Glutamatergic neuron (in vitro differentiated cells): ENCODE data around the gene ARHGAP28. TPM values are rescaled to one million over a fixed set of nuclear protein-coding genes. Genes with fewer than 3 reads are reported as not detected.
A peak's percentile ranks its signal among the peaks of the same experiment; 100 is the strongest.

ENCODE experiments used
- DNase-seq: peaks from one replicate; pipeline ENCODE4 v3.0.0; 2022
- H3K27ac Mint-ChIP-seq: one replicate; pipeline ENCODE4 v1.8.0; 2020; ENCODE audit warnings: mild to moderate bottlenecking, mixed read lengths, inconsistent platforms; ENCODE audit not compliant: unreplicated experiment
- H3K27me3 Mint-ChIP-seq: one replicate; pipeline ENCODE4 v1.8.0; 2020; ENCODE audit warnings: mild to moderate bottlenecking, moderate library complexity, mixed read lengths, inconsistent platforms; ENCODE audit not compliant: unreplicated experiment
- H3K36me3 Mint-ChIP-seq: one replicate; pipeline ENCODE4 v1.8.0; 2020; ENCODE audit warnings: mild to moderate bottlenecking, mixed read lengths, inconsistent platforms; ENCODE audit not compliant: unreplicated experiment
- H3K4me1 Mint-ChIP-seq: one replicate; pipeline ENCODE4 v1.8.0; 2020; ENCODE audit warnings: mild to moderate bottlenecking, low read depth, mixed read lengths, inconsistent platforms; ENCODE audit not compliant: unreplicated experiment
- H3K4me3 Mint-ChIP-seq: one replicate; pipeline ENCODE4 v1.8.0; 2020; ENCODE audit warnings: mild to moderate bottlenecking, mixed read lengths, inconsistent platforms; ENCODE audit not compliant: unreplicated experiment
- H3K9me3 Mint-ChIP-seq: one replicate; pipeline ENCODE4 v1.8.0; 2020; ENCODE audit warnings: mild to moderate bottlenecking, moderate library complexity, mixed read lengths, inconsistent platforms; ENCODE audit not compliant: unreplicated experiment
- CTCF ChIP-seq: fragments of 200-600 bp; sonication (generic); IDR thresholded peaks from one replicate; pipeline ENCODE4 v1.5.0; 2021; ENCODE audit not compliant: partially characterized antibody, unreplicated experiment
- long read RNA-seq: library from polyadenylated mRNA; unstranded; transcript quantifications from one replicate; pipeline ENCODE4 v2.0.0, GENCODE V29; 2020; ENCODE audit not compliant: unreplicated experiment
- total RNA-seq: library from RNA; stranded (reverse); fragmentation: NEBNext Ultra II Directional; extraction: Animal tissue kit (Norgen Biotek cat#: 25700); gene quantifications from one replicate; pipeline ENCODE4 v1.2.1, GENCODE V29; 2021; ENCODE audit not compliant: unreplicated experiment

The ARHGAP28 gene
- total RNA-seq: 36.8 TPM
- long read RNA-seq, partial matches to known transcripts: 0 of 1 reads
- long read RNA-seq, other reads (novel, unspliced or antisense): 1 of 1 reads

- peaks cover 13% of the 10 kb centered on the region for H3K27me3 Mint-ChIP-seq
- no peaks in the 10 kb centered on the region for H3K36me3 Mint-ChIP-seq
- peaks cover 7% of the 10 kb centered on the region for H3K9me3 Mint-ChIP-seq
- peak within 1 kb of the TSS; percentile 100 for H3K27ac Mint-ChIP-seq
- H3K4me1 Mint-ChIP-seq: peaks cover 27% of the 10 kb centered on the region
- DNase-seq: peak; percentile 90
- TF ChIP-seq CTCF: no peak
- H3K4me3 Mint-ChIP-seq: peak within 1 kb of the TSS; percentile 98
Observed at GRCh38 chr18:6729247-6730091, at the start of gene ARHGAP28. ARHGAP28 (plus strand) TSS chr18:6729716; CDS start chr18:6729822, 106 bp downstream.

- Mint-ChIP-seq H3K27ac (no peak overlapping the region), H3K27me3 (peaks cover 3% of the 10 kb centered on the region)
Observed at GRCh38 chr18:6681331-6681875, 48.1 kb upstream of the ARHGAP28 start.

GRCh38 chr18:6682437-6683111 is 46.9 kb upstream of the ARHGAP28 start:
- TF ChIP-seq CTCF: no peak
- no peak overlapping the region for H3K27ac Mint-ChIP-seq
- H3K36me3 Mint-ChIP-seq: no peaks in the 10 kb centered on the region
- no peak overlapping the region for H3K4me3 Mint-ChIP-seq
- H3K27me3 Mint-ChIP-seq: peaks cover 3% of the 10 kb centered on the region
- no peaks in the 10 kb centered on the region for H3K9me3 Mint-ChIP-seq
- H3K4me1 Mint-ChIP-seq: no peaks in the 10 kb centered on the region
- no peak for DNase-seq

More at GRCh38 chr18:6681331-6681875, 48.1 kb upstream of the ARHGAP28 start:
- no peak for TF ChIP-seq CTCF
- Mint-ChIP-seq H3K4me1 (peaks cover 7% of the 10 kb centered on the region), H3K4me3 (no peak overlapping the region), H3K9me3 (no peaks in the 10 kb centered on the region), H3K36me3 (no peaks in the 10 kb centered on the region)
- DNase-seq: no peak

GRCh38 chr18:6683112-6683876 is 46.2 kb upstream of the ARHGAP28 start:
- Mint-ChIP-seq H3K27me3 (peaks cover 3% of the 10 kb centered on the region), H3K9me3 (no peaks in the 10 kb centered on the region), H3K4me1 (no peaks in the 10 kb centered on the region), H3K36me3 (no peaks in the 10 kb centered on the region), H3K27ac (no peak overlapping the region), H3K4me3 (no peak overlapping the region)
- TF ChIP-seq CTCF: no peak
- no peak for DNase-seq
